A549 (cell line): ENCODE measurements around the gene RILPL1. TPM values are rescaled to one million over a fixed set of nuclear protein-coding genes. Genes with fewer than 3 reads are reported as not detected.

Experiments
- ATAC-seq, 2 experiments: fragments of 200-7000 bp in 1 of 2; fragments of >200 bp in 1 of 2; cut with Nextera tagmentation in 1 of 2; cut with Tn5 transposase in 1 of 2; 3 replicates each; pipeline versions ENCODE4 v1.8.0 to v1.9.1; 2018 to 2020; ENCODE audit warnings: mild to moderate bottlenecking in 1 of 2, moderate library complexity in 1 of 2
- CTCF ChIA-PET: fragments of 300-600 bp; sonication (Branson Sonifier 250); formaldehyde crosslinking; extraction: SDS; loops from one replicate; lab custom pipeline; 2021; ENCODE audit warnings: antibody characterized with exemption, inconsistent platforms; lab: Yijun Ruan, JAX
- POLR2A ChIA-PET: fragments of 350-600 bp; formaldehyde crosslinking; extraction: SDS; loops from one replicate; lab custom pipeline; 2021; ENCODE audit warnings: antibody characterized with exemption, inconsistent platforms; lab: Yijun Ruan, JAX
- DNase-seq, 2 experiments: peaks; one replicate each; pipeline versions ENCODE4 v3.0.0 to v3.0.0-alpha.2; 2011 to 2016; ENCODE audit warnings: low read depth in 1 of 2, low spot score in 1 of 2
- FAIRE-seq: peaks from 2 replicates; lab custom pipeline; 2011; peaks lifted over from hg19 to GRCh38; lab: Jason Lieb, UNC
- H3K27ac ChIP-seq, 2 experiments: fragments of >200 bp; sonication (Bioruptor Twin); formaldehyde crosslinking; 3 replicates each; pipeline ENCODE4 v1.5.1; 2016 to 2017
- H3K4me1 ChIP-seq: fragments of >200 bp; sonication (Bioruptor Twin); formaldehyde crosslinking; 3 replicates; pipeline ENCODE4 v1.6.1; 2016
- H3K4me2 ChIP-seq: fragments of >200 bp; sonication (Bioruptor Twin); formaldehyde crosslinking; 3 replicates; pipeline ENCODE4 v1.6.1; 2016
- H3K4me3 ChIP-seq: fragments of >200 bp; sonication (Bioruptor Twin); formaldehyde crosslinking; 3 replicates; pipeline ENCODE4 v1.5.1; 2016
- H3K9me3 ChIP-seq: fragments of >200 bp; sonication (Bioruptor Twin); formaldehyde crosslinking; 3 replicates; pipeline ENCODE4 v1.6.1; 2016
- BHLHE40 ChIP-seq: IDR thresholded peaks from 2 replicates; pipeline ENCODE4 v1.6.1; 2012; ENCODE audit warnings: low read depth, low read length, inconsistent platforms
- CHD4 ChIP-seq: fragments of 200-600 bp; sonication (generic); IDR thresholded peaks from 2 replicates; pipeline ENCODE4 v1.6.1; 2016; ENCODE audit warnings: antibody characterized with exemption, mild to moderate bottlenecking, borderline replicate concordance
- EHF ChIP-seq: fragments of 250-450 bp; sonication (Bioruptor Pico); IDR thresholded peaks from 2 replicates; pipeline ENCODE4 v1.5.0; 2020; ENCODE audit warnings: mild to moderate bottlenecking
- EP300 ChIP-seq, 2 experiments: fragments of >200 bp; sonication (Bioruptor Twin); formaldehyde crosslinking; IDR thresholded peaks; 2 replicates in 1 of 2; 3 replicates in 1 of 2; pipeline ENCODE4 v1.6.1; 2016 to 2017
- FOSL2 ChIP-seq, 2 experiments: fragments of 450-650 bp in 1 of 2; fragments of >200 bp in 1 of 2; sonication (Bioruptor Twin) in 1 of 2; formaldehyde crosslinking; IDR thresholded peaks; 2 replicates each; pipeline versions ENCODE4 v1.5.0 to v1.6.1; 2016 to 2020; ENCODE audit warnings: mild to moderate bottlenecking in 1 of 2, moderate library complexity in 1 of 2
- HEYL ChIP-seq: fragments of 250-450 bp; sonication (Bioruptor Pico); IDR thresholded peaks from 2 replicates; pipeline ENCODE4 v1.8.0; 2021; ENCODE audit warnings: mild to moderate bottlenecking, moderate library complexity
- HOXB13 ChIP-seq: fragments of 250-450 bp; sonication (Bioruptor Pico); IDR thresholded peaks from 2 replicates; pipeline ENCODE4 v1.5.0; 2020; ENCODE audit warnings: low read depth, mild to moderate bottlenecking, moderate library complexity
- JUN ChIP-seq, 2 experiments: fragments of >200 bp; sonication (Bioruptor Twin); formaldehyde crosslinking; IDR thresholded peaks; 2 replicates in 1 of 2; 3 replicates in 1 of 2; pipeline ENCODE4 v1.6.1; 2016 to 2017
- KDM5A ChIP-seq: fragments of 200-600 bp; sonication (generic); IDR thresholded peaks from 2 replicates; pipeline ENCODE4 v1.6.1; 2016; ENCODE audit warnings: antibody characterized with exemption, mild to moderate bottlenecking
- MAZ ChIP-seq: fragments of 150-350 bp; IDR thresholded peaks from 2 replicates; pipeline ENCODE4 v1.6.1; 2014; ENCODE audit warnings: antibody characterized with exemption, low read depth, low read length, borderline replicate concordance
- NFE2L2 ChIP-seq: fragments of 150-350 bp; conservative IDR thresholded peaks from 2 replicates; pipeline ENCODE4 v1.6.1; 2014; ENCODE audit warnings: low read length
- NR3C1 ChIP-seq: fragments of >200 bp; sonication (Bioruptor Twin); formaldehyde crosslinking; IDR thresholded peaks from 3 replicates; pipeline ENCODE4 v1.6.1; 2017
- PHF8 ChIP-seq: fragments of 200-600 bp; sonication (generic); IDR thresholded peaks from 2 replicates; pipeline ENCODE4 v1.6.1; 2016; ENCODE audit warnings: low read depth, mild to moderate bottlenecking, antibody characterized with exemption, moderate library complexity, borderline replicate concordance
- POLR2AphosphoS2 ChIP-seq: conservative IDR thresholded peaks from 2 replicates; pipeline ENCODE4 v1.6.1; 2012; ENCODE audit warnings: low read length, improper control_type of control experiment, inconsistent platforms
- RAD21 ChIP-seq, 2 experiments: fragments of >200 bp in 1 of 2; sonication (Bioruptor Twin) in 1 of 2; formaldehyde crosslinking in 1 of 2; IDR thresholded peaks in 1 of 2; conservative IDR thresholded peaks in 1 of 2; 2 replicates in 1 of 2; 3 replicates in 1 of 2; pipeline ENCODE4 v1.6.1; 2012 to 2018; ENCODE audit warnings: inconsistent platforms in 1 of 2
- SMC3 ChIP-seq: fragments of >200 bp; sonication (Bioruptor Twin); formaldehyde crosslinking; IDR thresholded peaks from 3 replicates; pipeline ENCODE4 v1.6.1; 2018; ENCODE audit warnings: inconsistent platforms
- TFCP2L1 ChIP-seq: fragments of 250-450 bp; sonication (Bioruptor Pico); IDR thresholded peaks from 2 replicates; pipeline ENCODE4 v1.5.0; 2021; ENCODE audit warnings: mild to moderate bottlenecking
- TP53 ChIP-seq: fragments of 250-450 bp; sonication (Bioruptor Pico); IDR thresholded peaks from 2 replicates; pipeline ENCODE4 v1.5.0; 2021; ENCODE audit warnings: mild to moderate bottlenecking, moderate library complexity
- ZNF302 ChIP-seq: fragments of 250-450 bp; sonication (Bioruptor Pico); IDR thresholded peaks from 2 replicates; pipeline ENCODE4 v1.9.0; 2021; ENCODE audit warnings: inconsistent platforms, mild to moderate bottlenecking, moderate library complexity
- WGBS: methylation state at CpG from one replicate; pipeline ENCODE4 v1.1.6; 2017; ENCODE audit errors: missing lambda C conversion rate; 5-methylcytosine and 5-hydroxymethylcytosine counted together
- polyA plus RNA-seq, 4 experiments: library from polyadenylated mRNA; depleted of rRNA in 3 of 4; stranded (reverse); fragments of >200 nt; fragmentation: RNase III in 1 of 4; extraction: RNeasy Plus Mini Kit Qiagen cat#74134 plus additional on column Dnase treatment in 1 of 4; gene quantifications; 2 replicates in 3 of 4; 3 replicates in 1 of 4; pipeline ENCODE4 v1.2.3, GENCODE V29; 2011 to 2017
- TF ChIP-seq, protein P1 (sequence below): IDR thresholded peaks from 2 replicates; pipeline ENCODE4 v1.6.1; 2012
- TF ChIP-seq, protein P2 (sequence below): fragments of 200-600 bp; sonication (generic); IDR thresholded peaks from 2 replicates; pipeline ENCODE4 v1.6.1; 2016; ENCODE audit warnings: antibody characterized with exemption, mild to moderate bottlenecking, moderate library complexity
- TF ChIP-seq, protein P3 (sequence below): fragments of >200 bp; sonication (Bioruptor Twin); formaldehyde crosslinking; IDR thresholded peaks from 2 replicates; pipeline ENCODE4 v1.6.1; 2016
- TF ChIP-seq, protein P4 (sequence below): fragments of 450-650 bp; IDR thresholded peaks from 2 replicates; pipeline ENCODE4 v1.6.1; 2014; ENCODE audit warnings: antibody characterized with exemption
- TF ChIP-seq, protein P5 (sequence below): fragments of >200 bp; sonication (Bioruptor Twin); formaldehyde crosslinking; IDR thresholded peaks from 3 replicates; pipeline ENCODE4 v1.5.1; 2016
- TF ChIP-seq, protein P6 (sequence below): fragments of 250-450 bp; sonication (Bioruptor Pico); IDR thresholded peaks from 2 replicates; pipeline ENCODE4 v1.5.0; 2020; ENCODE audit warnings: low read depth, mild to moderate bottlenecking, moderate library complexity
- TF ChIP-seq, protein P7 (sequence below): fragments of 250-450 bp; sonication (Bioruptor Pico); IDR thresholded peaks from 2 replicates; pipeline ENCODE4 v1.5.0; 2021; ENCODE audit warnings: mild to moderate bottlenecking, moderate library complexity, borderline replicate concordance

Gene RILPL1
- polyA plus RNA-seq, 2 of the 4 experiments (the other 2 are of a cell fraction) = 8.0 to 14.2 TPM

DNA sequence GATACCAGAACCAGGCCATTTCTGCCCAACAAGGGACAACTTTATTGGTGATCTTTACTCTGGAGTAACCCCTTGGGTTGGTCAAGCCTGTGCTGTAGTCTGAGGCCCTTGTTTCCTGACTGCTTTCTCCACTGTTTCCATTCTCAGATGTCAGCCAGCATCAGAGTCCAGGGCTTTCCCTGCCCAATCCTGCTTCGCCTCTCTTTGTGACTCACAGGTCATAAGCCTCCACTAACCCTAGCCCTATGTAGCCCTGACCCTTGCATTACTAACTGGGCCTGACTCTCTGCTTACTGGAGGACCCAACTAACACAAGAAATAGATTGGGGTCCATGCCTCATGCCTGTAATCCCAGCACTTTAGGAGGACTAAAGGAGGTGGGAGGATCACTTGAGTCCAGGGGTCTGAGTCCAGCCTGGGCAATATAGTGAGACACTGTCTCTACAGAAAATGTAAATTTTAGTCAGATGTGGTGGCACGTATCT lies 84.2 kb downstream of the RILPL1 start:
- Histone ChIP-seq H3K9me3 (no peaks in the 10 kb centered on the region), H3K4me1 (peaks cover 23% of the 10 kb centered on the region; the same call in 2 of the 3 replicates), H3K4me3 (no peak overlapping the region), H3K4me2 (no peak overlapping the region), H3K27ac (no peak overlapping the region)
- ChIA-PET POLR2A (no interaction called here), CTCF (no interaction called here)
- 86% methylated on average over 2 of the region's 2 CpGs for WGBS
- FAIRE-seq = no peak
- no peak for DNase-seq
- no peak for TF ChIP-seq BHLHE40
- TF ChIP-seq, protein P1, sequence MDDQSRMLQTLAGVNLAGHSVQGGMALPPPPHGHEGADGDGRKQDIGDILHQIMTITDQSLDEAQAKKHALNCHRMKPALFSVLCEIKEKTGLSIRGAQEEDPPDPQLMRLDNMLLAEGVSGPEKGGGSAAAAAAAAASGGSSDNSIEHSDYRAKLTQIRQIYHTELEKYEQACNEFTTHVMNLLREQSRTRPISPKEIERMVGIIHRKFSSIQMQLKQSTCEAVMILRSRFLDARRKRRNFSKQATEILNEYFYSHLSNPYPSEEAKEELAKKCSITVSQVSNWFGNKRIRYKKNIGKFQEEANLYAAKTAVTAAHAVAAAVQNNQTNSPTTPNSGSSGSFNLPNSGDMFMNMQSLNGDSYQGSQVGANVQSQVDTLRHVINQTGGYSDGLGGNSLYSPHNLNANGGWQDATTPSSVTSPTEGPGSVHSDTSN = no peak
- no peak for TF ChIP-seq FOSL2 (IDR thresholded peaks at IDR 0.05)
- TF ChIP-seq FOSL2 (CRISPR knock-in tag; IDR thresholded peaks at IDR 0.05) = no peak
- TF ChIP-seq JUN (IDR thresholded peaks at IDR 0.05) = no peak
- no peak for TF ChIP-seq RAD21 (conservative IDR thresholded peaks at IDR 0.05 in 1 of 2, IDR thresholded peaks at IDR 0.05 in 1 of 2)
- TF ChIP-seq, protein P2, sequence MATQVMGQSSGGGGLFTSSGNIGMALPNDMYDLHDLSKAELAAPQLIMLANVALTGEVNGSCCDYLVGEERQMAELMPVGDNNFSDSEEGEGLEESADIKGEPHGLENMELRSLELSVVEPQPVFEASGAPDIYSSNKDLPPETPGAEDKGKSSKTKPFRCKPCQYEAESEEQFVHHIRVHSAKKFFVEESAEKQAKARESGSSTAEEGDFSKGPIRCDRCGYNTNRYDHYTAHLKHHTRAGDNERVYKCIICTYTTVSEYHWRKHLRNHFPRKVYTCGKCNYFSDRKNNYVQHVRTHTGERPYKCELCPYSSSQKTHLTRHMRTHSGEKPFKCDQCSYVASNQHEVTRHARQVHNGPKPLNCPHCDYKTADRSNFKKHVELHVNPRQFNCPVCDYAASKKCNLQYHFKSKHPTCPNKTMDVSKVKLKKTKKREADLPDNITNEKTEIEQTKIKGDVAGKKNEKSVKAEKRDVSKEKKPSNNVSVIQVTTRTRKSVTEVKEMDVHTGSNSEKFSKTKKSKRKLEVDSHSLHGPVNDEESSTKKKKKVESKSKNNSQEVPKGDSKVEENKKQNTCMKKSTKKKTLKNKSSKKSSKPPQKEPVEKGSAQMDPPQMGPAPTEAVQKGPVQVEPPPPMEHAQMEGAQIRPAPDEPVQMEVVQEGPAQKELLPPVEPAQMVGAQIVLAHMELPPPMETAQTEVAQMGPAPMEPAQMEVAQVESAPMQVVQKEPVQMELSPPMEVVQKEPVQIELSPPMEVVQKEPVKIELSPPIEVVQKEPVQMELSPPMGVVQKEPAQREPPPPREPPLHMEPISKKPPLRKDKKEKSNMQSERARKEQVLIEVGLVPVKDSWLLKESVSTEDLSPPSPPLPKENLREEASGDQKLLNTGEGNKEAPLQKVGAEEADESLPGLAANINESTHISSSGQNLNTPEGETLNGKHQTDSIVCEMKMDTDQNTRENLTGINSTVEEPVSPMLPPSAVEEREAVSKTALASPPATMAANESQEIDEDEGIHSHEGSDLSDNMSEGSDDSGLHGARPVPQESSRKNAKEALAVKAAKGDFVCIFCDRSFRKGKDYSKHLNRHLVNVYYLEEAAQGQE = no peak
- no peak for TF ChIP-seq EHF (CRISPR knock-in tag)
- TF ChIP-seq, protein P3, sequence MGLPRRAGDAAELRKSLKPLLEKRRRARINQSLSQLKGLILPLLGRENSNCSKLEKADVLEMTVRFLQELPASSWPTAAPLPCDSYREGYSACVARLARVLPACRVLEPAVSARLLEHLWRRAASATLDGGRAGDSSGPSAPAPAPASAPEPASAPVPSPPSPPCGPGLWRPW = no peak
- TF ChIP-seq, protein P4, sequence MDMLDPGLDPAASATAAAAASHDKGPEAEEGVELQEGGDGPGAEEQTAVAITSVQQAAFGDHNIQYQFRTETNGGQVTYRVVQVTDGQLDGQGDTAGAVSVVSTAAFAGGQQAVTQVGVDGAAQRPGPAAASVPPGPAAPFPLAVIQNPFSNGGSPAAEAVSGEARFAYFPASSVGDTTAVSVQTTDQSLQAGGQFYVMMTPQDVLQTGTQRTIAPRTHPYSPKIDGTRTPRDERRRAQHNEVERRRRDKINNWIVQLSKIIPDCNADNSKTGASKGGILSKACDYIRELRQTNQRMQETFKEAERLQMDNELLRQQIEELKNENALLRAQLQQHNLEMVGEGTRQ = no peak
- TF ChIP-seq HOXB13 (CRISPR knock-in tag) = no peak
- TF ChIP-seq HEYL (CRISPR knock-in tag) = no peak
- no peak for TF ChIP-seq TP53 (CRISPR knock-in tag)
- no peak for TF ChIP-seq MAZ
- TF ChIP-seq NR3C1 = no peak
- no peak for TF ChIP-seq PHF8
- TF ChIP-seq CHD4 = no peak
- no peak for TF ChIP-seq POLR2AphosphoS2
- TF ChIP-seq ZNF302 (CRISPR knock-in tag) = no peak
- TF ChIP-seq EP300 (IDR thresholded peaks at IDR 0.05) = no peak
- peak; percentile 32 to 37; a peak in 4 of 6 replicates for ATAC-seq

DNA sequence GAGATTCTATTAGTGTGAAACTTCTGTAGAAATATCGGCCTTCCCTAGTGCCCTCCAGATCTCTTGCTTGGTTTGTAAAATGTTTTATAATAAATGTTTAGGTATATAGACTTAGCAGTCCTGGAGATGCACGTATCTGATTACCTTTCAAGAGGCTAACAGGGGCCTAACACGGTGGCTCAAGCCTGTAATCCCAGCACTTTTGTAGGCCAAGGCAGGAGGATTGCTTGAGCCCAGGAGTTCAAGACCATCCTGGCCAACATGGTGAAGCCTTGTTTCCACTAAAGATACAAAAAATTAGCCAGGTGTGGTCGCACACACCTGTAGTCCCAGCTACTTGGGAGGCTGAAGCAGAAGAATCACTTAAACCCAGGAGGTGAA lies 87.2 kb downstream of the RILPL1 start:
- 53% methylated on average over 4 of the region's 4 CpGs for WGBS
- no peak for DNase-seq
- ATAC-seq = peak in 1 of 2 experiments; percentile 34; a peak in 3 of 6 replicates
- Histone ChIP-seq H3K4me3 (no peak overlapping the region), H3K4me1 (peaks cover 23% of the 10 kb centered on the region; the same call in 2 of the 3 replicates), H3K9me3 (no peaks in the 10 kb centered on the region), H3K4me2 (peak overlapping the region; percentile 54), H3K27ac (peak overlapping the region; percentile 16 to 38; a peak in 4 of 6 replicates)
- POLR2A ChIA-PET = no interaction called here
- FAIRE-seq = no peak
- CTCF ChIA-PET = interaction anchor here (1.0 to 1.7 kb wide), 2 partner anchors 11 to 135 kb away, joined by 3 read pairs; no protein-coding TSS in a partner anchor
- TF ChIP-seq SMC3 (no peak), NFE2L2 (no peak), FOSL2 (IDR thresholded peaks at IDR 0.05) (no peak), FOSL2 (CRISPR knock-in tag; IDR thresholded peaks at IDR 0.05) (no peak), TFCP2L1 (no peak), KDM5A (no peak), POLR2AphosphoS2 (no peak), BHLHE40 (no peak), ZNF302 (CRISPR knock-in tag) (no peak)
- TF ChIP-seq, protein P5, sequence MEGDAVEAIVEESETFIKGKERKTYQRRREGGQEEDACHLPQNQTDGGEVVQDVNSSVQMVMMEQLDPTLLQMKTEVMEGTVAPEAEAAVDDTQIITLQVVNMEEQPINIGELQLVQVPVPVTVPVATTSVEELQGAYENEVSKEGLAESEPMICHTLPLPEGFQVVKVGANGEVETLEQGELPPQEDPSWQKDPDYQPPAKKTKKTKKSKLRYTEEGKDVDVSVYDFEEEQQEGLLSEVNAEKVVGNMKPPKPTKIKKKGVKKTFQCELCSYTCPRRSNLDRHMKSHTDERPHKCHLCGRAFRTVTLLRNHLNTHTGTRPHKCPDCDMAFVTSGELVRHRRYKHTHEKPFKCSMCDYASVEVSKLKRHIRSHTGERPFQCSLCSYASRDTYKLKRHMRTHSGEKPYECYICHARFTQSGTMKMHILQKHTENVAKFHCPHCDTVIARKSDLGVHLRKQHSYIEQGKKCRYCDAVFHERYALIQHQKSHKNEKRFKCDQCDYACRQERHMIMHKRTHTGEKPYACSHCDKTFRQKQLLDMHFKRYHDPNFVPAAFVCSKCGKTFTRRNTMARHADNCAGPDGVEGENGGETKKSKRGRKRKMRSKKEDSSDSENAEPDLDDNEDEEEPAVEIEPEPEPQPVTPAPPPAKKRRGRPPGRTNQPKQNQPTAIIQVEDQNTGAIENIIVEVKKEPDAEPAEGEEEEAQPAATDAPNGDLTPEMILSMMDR = no peak
- TF ChIP-seq, protein P6, sequence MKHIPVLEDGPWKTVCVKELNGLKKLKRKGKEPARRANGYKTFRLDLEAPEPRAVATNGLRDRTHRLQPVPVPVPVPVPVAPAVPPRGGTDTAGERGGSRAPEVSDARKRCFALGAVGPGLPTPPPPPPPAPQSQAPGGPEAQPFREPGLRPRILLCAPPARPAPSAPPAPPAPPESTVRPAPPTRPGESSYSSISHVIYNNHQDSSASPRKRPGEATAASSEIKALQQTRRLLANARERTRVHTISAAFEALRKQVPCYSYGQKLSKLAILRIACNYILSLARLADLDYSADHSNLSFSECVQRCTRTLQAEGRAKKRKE (CRISPR knock-in tag) = no peak
- TF ChIP-seq, protein P7, sequence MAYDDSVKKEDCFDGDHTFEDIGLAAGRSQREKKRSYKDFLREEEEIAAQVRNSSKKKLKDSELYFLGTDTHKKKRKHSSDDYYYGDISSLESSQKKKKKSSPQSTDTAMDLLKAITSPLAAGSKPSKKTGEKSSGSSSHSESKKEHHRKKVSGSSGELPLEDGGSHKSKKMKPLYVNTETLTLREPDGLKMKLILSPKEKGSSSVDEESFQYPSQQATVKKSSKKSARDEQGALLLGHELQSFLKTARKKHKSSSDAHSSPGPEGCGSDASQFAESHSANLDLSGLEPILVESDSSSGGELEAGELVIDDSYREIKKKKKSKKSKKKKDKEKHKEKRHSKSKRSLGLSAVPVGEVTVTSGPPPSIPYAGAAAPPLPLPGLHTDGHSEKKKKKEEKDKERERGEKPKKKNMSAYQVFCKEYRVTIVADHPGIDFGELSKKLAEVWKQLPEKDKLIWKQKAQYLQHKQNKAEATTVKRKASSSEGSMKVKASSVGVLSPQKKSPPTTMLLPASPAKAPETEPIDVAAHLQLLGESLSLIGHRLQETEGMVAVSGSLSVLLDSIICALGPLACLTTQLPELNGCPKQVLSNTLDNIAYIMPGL (CRISPR knock-in tag) = no peak
